GM21447 (cell line): ENCODE measurements around the gene CDYL2.
"Not testable (repeated sequence)": the region's sequence is repeated elsewhere in the genome, so short reads cannot be mapped to it uniquely, and the experiment has no call there.

Experiments
- ATAC-seq: cut with Tn5 transposase; IDR thresholded peaks from one replicate; pipeline ENCODE4 v1.9.1; 2021; ENCODE audit not compliant: unreplicated experiment

Gene CDYL2

DNA sequence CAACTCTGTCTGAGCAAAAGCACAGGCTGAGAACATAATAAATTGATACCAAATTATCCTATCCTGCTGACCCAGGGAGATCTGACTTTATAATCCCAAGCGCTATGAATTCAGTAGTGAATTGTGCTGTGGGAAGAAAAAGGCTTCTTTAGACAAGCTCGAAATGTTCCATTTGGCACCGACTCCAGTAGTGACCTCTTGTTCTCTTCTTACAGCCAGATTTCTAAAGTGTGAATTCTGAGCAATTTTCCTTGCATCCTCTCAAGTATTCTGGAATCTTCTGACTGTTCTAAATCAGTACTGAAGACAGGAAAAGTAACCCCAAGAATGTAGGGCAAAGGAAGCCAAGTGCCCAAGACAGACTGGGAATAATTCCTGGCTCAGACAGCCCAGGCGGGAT, 58.2 kb downstream of the CDYL2 start:
- ATAC-seq: no peak

- no peak for ATAC-seq
Observed at GRCh38 chr16:80744856-80745255, 59.5 kb downstream of the CDYL2 start.

GRCh38 chr16:80743772-80744171, 60.6 kb downstream of the CDYL2 start:
- no peak for ATAC-seq

- ATAC-seq: no peak
Observed at GRCh38 chr16:80743273-80743672, 61.1 kb downstream of the CDYL2 start.

- ATAC-seq: no peak
Observed at GRCh38 chr16:80742331-80742730, 62.1 kb downstream of the CDYL2 start.

DNA sequence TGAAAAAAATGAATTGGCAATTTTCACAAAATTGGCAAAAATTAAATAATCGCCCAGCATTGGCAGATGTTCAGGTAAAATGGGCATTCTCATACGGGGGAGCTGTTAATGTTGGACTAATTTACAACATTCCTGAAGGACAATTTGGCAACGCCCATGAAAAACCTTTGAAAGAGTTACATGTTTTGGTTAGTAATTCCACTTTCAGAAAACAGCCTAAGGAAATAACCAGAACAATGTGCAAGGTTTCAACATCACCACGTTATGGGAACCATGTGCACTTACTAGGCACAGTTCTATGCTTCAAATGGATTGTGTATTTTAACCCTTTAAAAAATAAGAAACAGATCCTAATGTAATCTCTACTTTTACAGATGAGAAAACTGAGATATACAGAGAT, 62.7 kb downstream of the CDYL2 start:
- ATAC-seq: no peak

GRCh38 chr16:80739523-80739922, 64.9 kb downstream of the CDYL2 start:
- ATAC-seq: no peak

GRCh38 chr16:80738521-80738920, 65.9 kb downstream of the CDYL2 start:
- ATAC-seq: no peak

DNA sequence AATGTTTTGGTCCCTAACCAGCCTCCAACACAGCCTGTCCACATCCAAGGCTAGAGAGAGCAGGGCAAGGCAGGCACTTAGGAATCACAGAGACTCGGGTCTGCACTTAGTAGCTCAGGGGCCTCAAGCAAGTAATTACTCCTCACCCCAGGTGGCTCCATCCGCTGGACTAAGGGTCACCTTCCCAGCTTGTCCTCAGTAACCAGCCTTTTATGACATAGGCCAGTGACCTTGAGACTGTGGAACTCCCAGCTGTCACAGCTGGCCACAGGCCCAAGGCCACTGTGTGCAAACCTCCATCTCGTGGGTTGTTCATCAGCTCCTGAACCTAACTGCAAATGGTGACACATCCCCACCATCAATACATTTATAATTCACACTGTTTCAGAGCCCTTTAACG, 68.6 kb downstream of the CDYL2 start:
- no peak for ATAC-seq

- no peak for ATAC-seq
Observed at GRCh38 chr16:80733407-80733806, 71.0 kb downstream of the CDYL2 start.

GRCh38 chr16:80731915-80732314, 72.5 kb downstream of the CDYL2 start:
- ATAC-seq: no peak

- ATAC-seq: not testable (repeated sequence)
Observed at GRCh38 chr16:80727066-80727763, 77.2 kb downstream of the CDYL2 start.

- no peak for ATAC-seq
Observed at GRCh38 chr16:80725566-80726162, 78.7 kb downstream of the CDYL2 start.

DNA sequence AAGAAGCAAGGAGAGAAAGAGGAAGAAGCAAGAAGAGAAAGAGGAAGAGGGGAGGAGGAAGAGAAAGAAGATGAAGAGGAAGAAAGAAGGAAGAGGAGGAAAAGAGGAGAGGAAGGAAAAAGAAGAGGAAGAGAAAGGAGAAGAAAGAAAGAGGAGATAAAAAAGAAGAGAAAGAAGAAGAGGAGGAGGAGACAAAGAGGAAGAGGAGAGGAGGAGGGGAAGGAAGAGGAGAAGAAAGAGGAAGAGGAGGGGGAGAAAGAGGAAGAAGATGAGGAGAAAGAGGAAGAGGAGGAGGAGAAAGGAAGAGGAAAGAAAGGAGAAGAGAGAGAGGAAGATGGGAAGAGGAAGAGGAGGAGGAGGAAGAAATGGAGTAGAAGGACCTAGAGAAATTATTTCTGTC, 80.4 kb downstream of the CDYL2 start:
- no peak for ATAC-seq

GRCh38 chr16:80723091-80723490, 81.3 kb downstream of the CDYL2 start:
- ATAC-seq: no peak

DNA sequence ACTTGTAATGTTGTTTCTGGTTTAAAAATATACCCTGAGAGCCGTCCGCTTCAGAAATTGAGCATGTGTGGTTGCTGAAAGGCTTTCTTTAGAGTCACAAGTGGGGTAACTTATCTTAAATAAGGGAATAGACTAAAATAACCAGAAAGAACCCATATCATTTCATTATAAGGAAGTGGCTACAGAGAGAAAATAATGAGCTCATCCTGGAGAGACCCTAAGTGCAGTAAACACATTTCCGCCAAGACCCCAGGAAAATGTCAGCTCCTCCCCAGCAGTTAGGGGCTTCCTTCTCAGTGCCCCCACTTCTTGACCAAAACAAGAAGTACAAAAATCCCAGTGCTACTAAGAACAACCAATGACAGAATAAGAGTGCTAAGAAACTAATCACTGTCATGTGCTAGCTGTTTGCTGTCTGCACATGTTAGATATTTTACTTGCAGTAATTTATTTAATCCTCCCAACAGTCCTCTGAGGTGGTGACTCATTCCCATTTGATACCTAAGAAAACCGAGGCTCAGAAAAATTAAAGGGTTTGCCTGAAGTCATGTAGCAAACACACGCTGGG, 83.5 kb downstream of the CDYL2 start:
- ATAC-seq: no peak

DNA sequence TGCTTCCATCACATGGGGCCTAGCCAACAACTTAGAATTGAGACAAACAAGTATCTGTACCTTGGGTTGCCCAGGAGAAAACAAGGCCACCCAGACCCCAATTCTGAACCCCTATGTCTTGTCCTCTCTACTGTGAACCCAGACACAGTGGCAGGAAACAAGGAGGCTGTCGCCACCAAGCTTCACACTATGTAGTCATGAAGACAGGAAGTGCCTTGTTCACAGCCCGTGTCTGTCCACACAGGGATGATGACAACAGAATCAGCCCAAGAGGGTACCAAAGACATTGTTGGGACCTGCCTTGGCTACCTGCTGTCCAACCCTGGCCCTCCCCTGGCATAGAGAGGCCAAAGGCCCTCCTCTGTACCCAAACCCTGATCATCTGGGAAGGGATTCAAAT, 84.8 kb downstream of the CDYL2 start:
- no peak for ATAC-seq

DNA sequence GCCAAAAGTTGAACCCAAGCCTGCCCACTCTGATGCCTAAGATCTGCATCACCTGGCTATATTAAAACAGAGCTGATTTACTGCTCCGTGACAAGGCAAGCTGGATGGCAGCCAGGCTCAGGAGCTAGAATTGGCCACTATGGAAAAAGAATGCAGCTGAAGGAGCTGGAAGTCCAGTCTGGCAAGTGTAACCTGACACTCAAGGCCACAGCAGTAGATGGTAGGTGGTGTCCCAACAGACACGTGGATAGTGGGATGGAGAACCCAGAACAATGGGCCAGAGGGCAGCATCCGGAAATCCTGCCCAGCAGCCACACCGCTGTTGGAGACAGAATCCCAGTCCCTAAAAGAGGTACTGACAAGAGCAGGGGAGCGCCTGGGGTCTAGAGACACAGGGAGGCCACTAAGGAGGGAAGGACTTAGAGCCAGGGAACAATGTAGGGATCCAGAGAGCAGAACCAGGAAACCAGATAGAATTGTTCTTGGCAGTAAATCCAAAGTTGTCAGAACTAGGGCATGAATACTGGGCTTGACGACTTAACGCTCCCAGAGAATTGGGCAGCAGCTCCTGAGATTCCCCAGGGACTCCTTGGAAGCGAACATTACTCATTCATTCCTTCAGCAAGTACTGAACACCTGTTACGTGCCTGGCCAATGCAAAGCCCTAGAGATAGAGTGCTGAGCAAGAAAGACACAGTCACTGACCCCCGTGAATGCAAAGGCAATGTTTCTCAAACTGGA, 85.7 kb downstream of the CDYL2 start:
- no peak for ATAC-seq

DNA sequence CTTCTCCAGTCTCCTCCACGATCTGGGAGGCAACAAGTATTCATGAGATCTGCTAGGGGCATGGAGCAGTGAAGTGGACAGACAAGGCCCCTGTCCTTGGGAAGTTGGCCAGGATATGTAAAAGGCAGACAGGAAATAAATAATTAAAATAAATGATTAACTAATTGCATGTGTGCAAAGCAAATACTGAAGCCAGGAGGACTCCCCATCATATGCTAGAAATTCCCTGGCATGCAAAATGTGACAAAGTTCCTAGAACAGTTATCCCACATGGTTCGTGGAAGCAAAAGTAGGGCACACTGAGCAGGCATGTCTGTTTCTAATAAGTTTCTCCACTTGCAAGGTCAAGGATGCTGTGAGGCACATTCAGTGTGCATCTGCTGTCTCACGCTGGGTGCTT, 86.8 kb downstream of the CDYL2 start:
- ATAC-seq: no peak

- ATAC-seq: no peak
Observed at GRCh38 chr16:80716564-80717139, 87.7 kb downstream of the CDYL2 start.

GRCh38 chr16:80711406-80711805, 93.0 kb downstream of the CDYL2 start:
- no peak for ATAC-seq

- no peak for ATAC-seq
Observed at GRCh38 chr16:80710918-80711317, 93.5 kb downstream of the CDYL2 start.
